Colon (tissue), 2 donors: ENCODE data around the gene DNAAF5.
"Not testable (repeated sequence)": the region's sequence is repeated elsewhere in the genome, so short reads cannot be mapped to it uniquely, and the experiment has no call there.

Experiments used
- FAIRE-seq: peaks from 2 replicates; lab custom pipeline; 2012; peaks lifted over from hg19 to GRCh38; lab: Jason Lieb, UNC
- donor health status: control.
- donor health status: control.

DNAAF5 gene

DNA sequence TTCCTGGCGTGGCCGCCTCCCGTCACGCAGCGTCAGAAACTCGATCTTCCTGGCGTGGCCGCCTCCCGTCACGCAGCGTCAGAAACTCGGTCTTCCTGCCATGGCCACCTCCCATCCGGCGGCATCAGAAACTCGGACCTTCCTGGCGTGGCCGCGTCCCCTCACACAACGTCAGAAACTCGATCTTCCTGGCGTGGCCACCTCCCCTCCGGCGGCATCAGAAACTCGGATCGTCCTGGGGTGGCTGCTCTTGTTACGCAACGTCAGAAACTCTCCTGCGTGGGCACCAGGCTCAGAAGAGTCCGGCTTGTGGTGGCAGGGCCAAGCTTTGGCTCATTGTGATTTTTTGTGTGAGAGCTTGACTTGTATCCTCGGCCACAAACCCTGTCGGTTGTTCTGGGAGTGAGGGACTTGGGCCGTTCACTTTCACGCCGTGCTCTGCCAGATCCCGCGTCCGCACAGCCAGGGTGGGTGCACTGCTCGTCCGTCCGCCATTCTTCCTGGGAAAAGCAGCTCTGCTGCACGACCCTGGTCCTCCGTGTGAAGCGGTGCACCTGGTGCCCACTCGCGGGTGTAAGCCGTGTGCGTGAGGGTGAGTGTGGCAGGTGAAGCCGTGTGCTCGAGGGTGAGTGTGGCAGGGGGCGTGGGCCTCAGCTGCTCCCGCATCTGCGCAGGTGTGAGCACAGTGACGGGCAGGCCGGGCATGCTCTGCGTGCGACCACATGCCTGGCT, 56.4 kb downstream of the DNAAF5 start:
- no peak for FAIRE-seq

DNA sequence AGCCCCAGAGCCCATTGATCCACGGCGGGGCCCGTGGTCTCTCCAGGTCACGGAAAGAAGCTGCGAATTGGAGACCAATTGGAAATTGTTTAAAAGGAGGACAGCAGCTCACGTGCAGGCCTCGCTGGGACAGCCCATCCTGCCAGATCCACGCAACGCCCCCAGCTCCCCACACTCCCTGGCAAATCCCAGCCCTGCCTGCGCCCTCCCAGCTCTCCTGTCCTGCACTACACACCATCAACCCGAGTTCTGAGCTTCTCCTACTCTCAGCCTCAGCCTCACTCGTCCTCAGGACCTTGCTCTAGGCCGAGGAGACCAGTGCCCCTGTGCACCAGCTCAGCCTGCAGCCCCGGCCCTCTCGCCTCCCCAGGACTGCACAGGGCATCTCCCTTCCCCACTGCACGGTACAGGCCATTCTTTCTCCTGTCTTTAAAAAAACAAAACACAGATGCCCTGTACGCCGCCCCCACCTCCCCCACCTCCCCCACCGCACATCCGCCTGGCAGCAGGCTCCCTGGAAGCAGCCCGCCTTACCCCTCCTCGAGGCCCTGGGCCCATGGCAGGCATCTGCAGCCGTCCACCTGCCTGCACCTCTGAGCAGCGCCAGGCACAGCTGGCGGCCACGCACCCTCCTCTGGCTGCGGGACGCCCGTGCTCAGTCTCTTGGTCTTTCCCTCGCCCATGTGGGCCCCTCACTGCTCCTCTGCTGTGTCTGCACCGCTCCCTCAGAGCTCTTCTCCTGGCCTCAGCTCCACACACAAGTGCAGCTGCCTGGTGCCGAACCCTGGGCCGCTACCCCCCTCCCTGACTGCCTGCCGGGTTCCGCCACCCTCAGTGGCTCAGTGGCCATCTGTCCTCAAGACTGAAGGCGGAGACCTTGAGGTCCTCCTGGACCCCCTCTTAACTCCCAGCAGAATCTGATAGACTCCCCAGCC, 57.3 kb downstream of the DNAAF5 start:
- FAIRE-seq, result no peak

DNA sequence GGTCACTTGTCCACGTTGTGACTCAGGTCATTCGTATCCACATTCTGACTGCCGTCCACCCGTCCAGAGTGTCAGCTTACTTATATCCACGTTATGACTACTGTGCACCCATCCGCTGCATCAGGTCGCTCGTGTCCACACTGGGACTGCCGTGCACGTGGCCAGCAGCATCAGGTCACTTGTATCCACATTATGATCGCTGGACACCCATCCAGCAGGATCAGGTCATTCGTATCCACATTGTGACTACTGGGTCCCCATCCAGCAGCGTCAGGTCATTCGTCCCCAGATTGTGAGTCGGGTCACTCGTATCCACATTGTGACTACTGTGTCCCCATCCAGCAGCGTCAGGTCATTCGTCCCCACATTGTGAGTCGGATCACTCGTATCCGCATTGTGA, 58.5 kb downstream of the DNAAF5 start:
- FAIRE-seq, result no peak

DNA sequence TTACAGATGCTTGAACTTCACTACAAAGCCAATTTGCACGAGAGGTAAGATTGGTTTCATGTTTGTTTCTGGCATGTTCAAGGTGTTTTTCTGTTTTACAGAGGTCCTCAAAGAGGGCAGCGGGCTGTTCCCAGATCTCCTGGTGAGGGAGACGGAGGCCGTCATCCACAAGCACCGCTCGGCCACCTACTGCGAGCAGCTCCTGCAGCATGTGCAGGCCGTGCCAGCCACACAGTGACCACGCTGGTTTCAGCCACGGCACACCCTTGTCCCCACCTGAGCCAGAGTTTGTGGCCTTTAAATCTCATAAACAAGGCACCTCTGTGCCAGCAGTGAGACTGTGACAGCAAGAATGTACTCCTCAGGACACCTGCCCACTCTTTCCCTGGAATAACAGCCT, 58.9 kb downstream of the DNAAF5 start:
- FAIRE-seq, result no peak

DNA sequence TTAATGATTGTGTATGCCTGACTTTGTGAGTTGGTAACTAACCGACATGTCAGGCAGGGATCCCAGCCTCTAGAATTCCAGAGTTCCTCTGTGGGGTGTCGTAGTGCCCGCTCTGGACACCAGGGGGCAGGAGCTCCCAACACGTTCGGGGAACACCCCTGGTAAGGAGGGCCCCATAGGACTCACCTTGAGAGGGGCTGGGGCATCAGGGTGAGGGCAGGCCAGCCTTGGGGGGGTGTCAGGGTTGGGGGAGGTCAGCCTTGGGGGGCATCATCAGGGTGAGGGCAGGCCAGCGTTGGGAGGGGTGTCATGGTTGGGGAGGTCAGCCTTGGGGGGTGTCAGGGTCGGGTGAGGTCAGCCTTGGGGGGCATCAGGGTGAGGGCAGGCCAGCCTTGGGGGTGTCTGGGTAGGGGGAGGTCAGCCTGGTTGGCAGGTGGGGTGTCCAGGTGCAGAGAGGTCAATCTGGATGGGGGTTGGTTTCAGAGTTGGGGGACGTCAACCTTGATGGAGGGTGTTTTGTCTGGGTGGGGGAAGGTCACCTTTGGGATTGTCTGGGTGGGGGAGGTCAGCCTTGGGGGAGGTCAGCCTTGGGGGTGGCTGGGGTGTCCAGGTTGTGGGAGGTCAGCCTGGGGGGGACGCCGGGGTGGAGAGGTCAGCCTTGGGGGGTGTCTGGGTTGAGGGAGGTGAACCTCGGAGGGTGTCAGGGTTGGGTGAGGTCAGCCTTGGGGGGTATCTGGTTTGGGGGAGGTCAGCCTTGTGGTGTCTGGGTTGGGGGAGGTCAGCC, 60.2 kb downstream of the DNAAF5 start:
- FAIRE-seq, result peak; percentile 18

DNA sequence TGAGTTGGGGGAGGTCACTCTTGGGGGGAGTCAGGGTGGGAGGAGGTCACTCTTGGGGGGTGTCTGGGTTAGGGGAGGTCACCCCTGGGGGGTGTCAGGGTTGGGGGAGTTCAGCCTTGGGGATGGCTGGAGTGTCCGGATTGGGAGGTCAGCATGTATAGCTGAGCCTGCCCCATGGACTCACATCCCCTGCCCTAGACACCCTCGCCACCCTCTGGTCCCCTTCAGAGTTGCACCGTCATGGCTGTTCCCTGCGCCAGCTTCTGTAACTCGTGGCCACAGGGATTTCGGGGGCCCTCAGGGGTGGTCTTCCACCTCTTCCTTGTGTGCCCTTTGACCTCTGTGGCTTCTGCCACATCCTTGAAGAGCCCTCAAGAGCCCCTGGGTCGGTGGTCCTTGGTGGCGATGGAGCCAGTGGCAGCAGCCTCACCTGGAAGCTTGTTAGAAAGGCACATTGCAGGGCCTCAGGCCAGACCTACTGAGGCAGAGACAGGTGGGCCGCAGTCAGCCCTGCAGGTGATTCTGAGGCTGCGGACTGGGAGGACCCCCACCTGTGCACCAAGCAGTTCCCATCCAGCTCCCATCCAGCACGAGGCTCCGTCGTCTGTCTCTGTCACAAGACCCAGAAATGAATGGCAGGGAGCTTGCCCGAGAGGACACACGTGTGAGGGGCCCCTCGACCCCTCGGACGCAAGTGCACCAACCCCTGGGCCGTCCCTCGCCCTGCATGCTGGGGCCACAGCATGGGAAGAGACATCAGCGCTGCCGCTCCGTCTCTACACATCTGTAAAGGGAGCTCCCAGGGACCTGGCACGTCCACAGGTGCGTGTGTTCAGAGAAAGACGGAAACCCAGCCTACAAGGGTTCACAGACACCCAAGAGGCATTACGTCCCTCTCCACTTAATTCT, 61.1 kb downstream of the DNAAF5 start:
- FAIRE-seq, result no peak

DNA sequence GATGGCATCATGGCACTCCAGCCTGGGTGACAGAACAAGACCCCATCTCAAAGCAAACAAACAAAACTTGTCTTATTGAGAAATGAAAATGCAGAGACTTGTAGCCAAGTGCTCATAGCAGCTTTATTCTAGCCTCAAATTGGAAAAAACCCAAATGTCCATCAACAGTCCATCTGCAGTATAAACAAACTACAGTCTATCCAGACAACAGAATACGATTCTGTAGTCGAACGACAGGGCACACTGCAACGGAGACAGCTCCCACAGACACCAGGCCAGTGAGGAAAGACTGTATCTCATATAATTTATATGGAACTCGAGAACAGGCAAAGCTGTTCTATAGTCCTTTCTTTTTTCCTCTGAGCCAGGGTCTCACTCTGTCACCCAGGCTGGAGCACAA, 65.0 kb downstream of the DNAAF5 start:
- no peak for FAIRE-seq

DNA sequence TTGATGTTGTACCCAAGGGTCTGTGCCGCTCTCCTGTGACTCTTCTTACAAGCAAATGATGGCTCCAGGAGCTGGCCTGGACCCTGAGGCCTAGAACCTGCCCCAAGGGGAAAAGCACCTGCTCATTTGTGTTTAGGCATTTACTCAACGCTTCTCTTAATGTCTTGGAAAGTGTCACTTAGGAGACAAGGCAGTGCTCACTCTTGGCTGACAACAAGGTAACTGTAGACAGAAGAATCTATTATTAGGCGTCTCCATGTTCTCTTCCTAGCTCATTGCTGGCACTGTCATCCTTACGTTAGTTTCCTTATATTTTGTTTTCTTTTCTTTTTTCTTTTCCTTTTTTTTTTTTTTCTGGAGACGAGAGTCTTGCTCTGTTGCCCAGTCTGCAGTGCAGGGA, 67.7 kb downstream of the DNAAF5 start:
- no peak for FAIRE-seq

DNA sequence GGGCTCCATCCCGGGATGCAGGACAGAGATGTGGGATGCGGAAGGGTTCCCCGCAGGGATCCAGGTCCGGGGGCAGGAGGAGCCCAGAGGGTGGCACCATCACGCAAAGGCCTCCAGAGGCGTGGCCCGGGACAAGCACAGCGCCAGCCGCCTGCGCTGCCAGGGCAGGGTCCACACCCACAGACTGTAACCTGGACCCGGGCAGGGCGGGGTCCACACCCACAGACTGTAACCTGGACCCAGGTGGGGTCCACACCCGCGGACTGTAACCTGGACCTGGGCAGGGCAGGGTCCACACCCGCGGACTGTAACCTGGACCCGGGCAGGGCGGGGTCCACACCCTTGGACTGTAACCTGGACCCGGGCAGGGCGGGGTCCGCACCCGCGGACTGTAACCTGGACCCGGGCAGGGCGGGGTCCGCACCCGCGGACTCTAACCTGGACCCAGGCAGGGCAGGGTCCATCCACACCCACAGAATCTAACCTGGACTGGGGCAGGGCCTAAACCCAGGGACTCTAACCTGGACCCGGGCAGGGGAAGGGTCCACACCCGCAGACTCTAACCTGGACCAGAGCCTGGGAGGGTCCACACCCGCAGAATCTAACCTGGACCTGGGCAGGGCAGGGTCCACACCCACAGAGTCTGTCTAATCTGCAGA, 68.3 kb downstream of the DNAAF5 start:
- FAIRE-seq, result no peak

DNA sequence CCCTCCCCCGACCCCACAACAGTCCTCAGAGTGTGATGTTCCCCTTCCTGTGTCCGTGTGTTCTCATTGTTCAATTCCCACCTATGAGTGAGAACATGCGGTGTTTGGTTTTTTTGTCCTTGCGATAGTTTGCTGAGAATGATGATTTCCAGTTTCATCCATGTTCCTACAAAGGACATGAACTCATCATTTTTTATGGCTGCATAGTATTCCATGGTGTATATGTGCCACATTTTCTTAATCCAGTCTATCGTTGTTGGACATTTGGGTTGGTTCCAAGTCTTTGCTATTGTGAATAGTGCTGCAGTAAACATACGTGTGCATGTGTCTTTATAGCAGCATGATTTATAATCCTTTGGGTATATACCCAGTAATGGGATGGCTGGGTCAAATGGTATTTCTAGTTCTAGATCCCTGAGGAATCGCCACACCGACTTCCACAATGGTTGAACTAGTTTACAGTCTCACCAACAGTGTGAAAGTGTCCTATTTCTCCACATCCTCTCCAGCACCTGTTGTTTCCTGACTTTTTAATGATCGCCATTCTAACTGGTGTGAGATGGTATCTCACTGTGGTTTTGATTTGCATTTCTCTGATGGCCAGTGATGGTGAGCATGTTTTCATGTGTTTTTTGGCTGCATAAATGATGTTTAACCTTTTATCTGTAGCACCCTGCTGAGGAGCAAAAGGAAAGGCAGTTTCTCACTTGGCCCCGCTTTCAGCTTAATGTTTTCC, 70.1 kb downstream of the DNAAF5 start:
- not testable (repeated sequence) for FAIRE-seq

DNA sequence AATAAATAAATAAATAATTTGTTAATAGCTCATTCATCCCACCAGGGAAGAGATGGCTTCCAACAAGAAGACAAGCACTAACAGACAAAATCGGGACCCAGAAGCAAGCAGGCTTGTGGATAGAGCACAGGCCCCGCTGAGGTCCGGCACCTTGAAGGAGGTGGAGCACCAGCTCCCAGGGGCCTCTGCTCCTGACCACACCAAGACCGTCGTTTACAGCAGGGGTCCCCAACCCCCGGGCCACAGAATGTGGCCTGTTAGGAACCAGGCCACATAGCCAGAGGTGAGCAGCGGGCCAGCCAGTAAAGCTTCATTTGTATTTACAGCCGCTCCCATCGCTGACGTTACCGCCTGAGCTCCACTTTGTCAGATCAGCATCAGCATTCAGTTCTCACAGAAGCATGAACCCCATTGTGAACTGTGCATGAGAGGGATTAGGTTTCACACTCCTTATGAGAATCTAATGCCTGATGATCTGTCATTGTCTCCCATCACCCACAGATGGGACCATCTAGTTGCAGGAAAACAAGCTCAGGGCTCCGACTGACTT, 72.5 kb downstream of the DNAAF5 start:
- no peak for FAIRE-seq

DNA sequence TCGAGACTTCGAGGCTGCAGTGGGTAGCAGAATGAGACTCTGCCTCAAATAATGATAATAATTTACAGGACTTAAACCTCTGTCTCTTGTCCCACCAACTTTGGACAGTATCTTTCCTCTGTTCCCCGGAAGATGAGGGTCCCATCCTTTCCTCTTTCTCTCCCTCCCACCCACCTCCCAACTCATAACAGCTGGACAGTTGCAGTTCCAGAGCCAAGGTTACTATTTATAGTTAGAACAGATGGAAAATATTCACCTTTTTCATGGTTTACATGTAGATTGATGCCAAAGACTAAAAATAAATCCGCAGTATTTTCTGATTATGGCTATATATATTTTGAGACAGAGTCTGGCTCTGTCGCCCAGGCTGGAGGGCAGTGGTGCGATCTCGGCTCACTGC, 74.2 kb downstream of the DNAAF5 start:
- no peak for FAIRE-seq

DNA sequence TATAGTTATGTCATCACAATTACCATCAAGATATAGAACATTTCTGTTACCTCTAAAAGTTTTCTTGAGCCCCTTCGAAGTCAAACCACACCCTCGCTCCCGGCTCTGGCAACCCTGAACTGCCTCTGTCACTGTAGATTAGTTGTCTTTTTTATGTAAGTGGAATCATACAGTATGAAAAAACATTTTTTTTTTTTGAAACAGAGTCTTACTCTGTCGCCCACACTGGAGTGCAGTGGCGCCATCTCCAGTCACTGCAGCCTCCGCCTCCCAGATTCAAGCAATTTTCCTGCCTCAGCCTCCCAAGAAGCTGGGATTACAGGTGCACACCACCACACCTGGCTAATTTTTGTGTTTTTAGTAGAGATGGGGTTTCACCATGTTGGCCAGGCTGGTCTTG, 74.9 kb downstream of the DNAAF5 start:
- not testable (repeated sequence) for FAIRE-seq

DNA sequence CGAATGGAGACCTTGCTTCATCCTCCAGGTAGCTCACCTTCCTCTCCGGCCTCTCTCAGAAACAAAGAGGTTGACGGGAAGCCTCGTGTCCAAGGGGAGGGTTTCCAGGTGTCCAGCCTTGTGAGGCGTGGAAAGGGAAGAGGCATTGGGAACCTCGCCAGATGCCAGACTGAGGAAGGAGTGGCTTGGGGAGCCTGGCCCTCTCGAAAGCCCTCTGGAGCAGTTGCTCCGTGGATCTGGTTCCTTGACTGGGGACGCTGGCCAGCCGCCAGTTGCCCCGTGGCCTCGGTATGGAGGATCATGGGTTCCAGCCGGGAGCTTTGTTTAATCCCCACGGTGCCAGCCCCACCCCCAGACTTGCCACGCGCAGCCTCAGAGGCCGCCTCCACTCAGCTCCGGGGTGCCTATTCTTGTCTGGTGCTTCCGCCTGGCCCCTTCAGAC, 75.5 kb downstream of the DNAAF5 start:
- no peak for FAIRE-seq

DNA sequence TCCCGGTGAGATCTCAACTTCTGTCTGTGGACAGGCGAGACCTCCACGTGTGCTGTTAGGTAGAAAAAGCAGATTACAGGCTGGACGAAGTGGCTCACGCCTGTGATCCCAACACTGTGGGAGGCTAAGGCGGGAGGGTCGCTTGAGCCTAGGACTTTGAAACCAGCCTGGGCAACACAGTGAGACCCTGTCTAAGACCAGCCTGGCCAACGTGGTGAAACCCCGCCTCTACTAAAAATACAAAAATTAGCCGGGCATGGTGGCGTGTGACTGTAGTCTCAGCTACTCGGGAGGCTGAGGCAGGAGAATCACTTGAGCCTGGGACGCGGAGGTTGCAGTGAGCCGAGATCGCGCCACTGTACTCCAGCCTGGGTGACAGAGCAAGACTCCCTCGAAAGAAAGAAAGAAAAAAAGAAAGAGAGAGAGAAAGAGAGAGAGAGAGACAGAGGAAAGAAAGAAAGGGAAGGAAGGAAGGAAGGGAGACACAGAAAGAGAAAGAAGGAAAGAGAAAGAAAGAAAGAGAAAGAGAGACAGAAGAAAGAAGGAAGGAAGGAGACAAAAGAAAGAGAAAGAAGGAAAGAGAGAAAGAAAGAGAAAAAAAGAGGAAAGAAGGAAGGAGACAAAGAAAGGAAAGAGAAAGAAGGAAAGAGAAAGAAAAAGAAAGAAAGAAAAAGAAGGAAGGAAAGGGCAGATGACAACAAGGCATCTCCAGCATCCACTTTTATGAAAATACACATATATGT, 76.2 kb downstream of the DNAAF5 start:
- FAIRE-seq, result no peak

DNA sequence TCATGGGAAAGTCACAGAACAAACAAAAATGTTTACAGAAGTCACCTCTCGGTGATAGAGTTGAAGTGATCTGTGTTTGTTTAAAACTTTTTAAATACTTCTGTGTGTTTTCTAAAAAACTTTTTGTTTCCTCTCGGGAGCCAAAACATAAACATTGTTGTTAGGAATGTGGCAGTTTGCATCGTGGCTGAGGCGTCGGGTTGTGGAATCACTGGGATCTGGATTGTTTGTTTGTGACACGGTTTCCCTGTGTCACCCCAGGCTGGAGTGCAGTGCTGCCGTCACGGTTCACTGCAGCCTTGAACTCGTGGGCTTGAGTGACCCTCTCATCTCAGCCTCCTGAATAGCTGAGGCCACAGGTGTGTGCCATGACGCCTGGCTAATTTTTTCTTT, 76.7 kb downstream of the DNAAF5 start:
- no peak for FAIRE-seq

DNA sequence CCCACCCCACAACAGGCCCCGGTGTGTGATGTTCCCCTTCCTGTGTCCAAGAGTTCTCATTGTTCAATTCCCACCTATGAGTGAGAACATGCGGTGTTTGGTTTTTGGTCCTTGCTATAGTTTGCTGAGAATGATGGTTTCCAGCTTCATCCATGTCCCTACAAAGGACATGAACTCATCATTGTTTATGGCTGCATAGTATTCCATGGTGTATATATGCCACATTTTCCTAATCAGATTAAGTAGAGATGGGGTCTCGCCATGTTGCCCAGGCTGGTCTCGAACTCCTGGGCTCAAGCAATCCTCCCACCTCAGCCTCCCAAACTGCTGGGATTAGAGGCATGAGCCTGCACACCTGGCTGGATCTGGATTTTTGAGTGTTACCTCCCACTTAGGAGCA, 77.3 kb downstream of the DNAAF5 start:
- FAIRE-seq, result not testable (repeated sequence)

DNA sequence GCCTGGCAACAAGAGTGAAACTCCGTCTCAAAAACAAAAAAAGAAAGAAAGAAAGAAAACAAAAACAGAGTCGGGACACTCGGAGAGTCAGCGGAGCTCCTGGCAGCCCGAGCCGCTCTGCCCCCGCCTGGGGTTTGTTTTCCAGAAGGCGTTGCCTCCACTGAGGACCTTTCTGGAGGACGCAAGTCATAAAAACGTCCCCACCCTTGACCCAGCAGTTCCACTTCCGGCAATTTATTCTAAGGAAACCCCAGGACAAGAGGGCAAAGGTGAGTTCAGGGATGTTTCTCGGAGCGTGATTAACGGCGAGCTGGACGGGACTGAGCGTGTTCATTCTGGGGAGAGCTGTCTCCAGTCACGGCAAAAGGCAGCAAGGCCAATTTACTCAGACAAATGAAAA, 78.8 kb downstream of the DNAAF5 start:
- FAIRE-seq, result no peak
